NK-92 treated with Interleukin-12 subunit alpha and Interleukin-12 subunit beta, amount 100 ng/mL, for 24 hours (cell line): ENCODE data around the gene FHL3.
"Not testable (repeated sequence)": the region's sequence is repeated elsewhere in the genome, so short reads cannot be mapped to it uniquely, and the experiment has no call there.

ENCODE experiments used
- DNase-seq: peaks from one replicate; lab custom pipeline; 2025; lab: John Stamatoyannopoulos, UW

The FHL3 gene

GRCh38 chr1:38034871-38035270 lies 29.6 kb upstream of the FHL3 start:
- DNase-seq, result no peak

GRCh38 chr1:38032992-38033391 lies 27.7 kb upstream of the FHL3 start:
- not testable (repeated sequence) for DNase-seq

- DNase-seq, result no peak
Observed at GRCh38 chr1:38031513-38031866, 26.2 kb upstream of the FHL3 start.

- DNase-seq, result no peak
Observed at GRCh38 chr1:38030596-38031512, 25.5 kb upstream of the FHL3 start.

GRCh38 chr1:38029685-38030511 lies 24.6 kb upstream of the FHL3 start:
- DNase-seq, result peak; percentile 76

GRCh38 chr1:38029081-38029681 lies 23.9 kb upstream of the FHL3 start:
- DNase-seq, result no peak

- no peak for DNase-seq
Observed at GRCh38 chr1:38028671-38029070, 23.4 kb upstream of the FHL3 start.

GRCh38 chr1:38028105-38028591 lies 22.8 kb upstream of the FHL3 start:
- DNase-seq, result peak; percentile 65

GRCh38 chr1:38027201-38028104 lies 22.1 kb upstream of the FHL3 start:
- DNase-seq, result no peak

- DNase-seq, result peak; percentile 29
Observed at GRCh38 chr1:38026592-38027200, 21.4 kb upstream of the FHL3 start.

GRCh38 chr1:38025664-38026063 lies 20.4 kb upstream of the FHL3 start:
- no peak for DNase-seq

- DNase-seq, result no peak
Observed at GRCh38 chr1:38025233-38025632, 19.9 kb upstream of the FHL3 start.

- DNase-seq, result no peak
Observed at GRCh38 chr1:38022810-38023209, 17.5 kb upstream of the FHL3 start.

GRCh38 chr1:38021969-38022368 lies 16.7 kb upstream of the FHL3 start:
- no peak for DNase-seq

GRCh38 chr1:38020396-38020795 lies 15.1 kb upstream of the FHL3 start:
- DNase-seq, result no peak

GRCh38 chr1:38018864-38019343 lies 13.6 kb upstream of the FHL3 start:
- DNase-seq, result no peak

GRCh38 chr1:38015978-38016725 lies 10.8 kb upstream of the FHL3 start:
- no peak for DNase-seq

- DNase-seq, result no peak
Observed at GRCh38 chr1:38014724-38015424, 9.6 kb upstream of the FHL3 start.

GRCh38 chr1:38014171-38014570 lies 8.9 kb upstream of the FHL3 start:
- no peak for DNase-seq
